ENCODE data around the gene TIGD1.
"Not testable (repeated sequence)": the region's sequence is repeated elsewhere in the genome, so short reads cannot be mapped to it uniquely, and the experiment has no call there.

The TIGD1 gene

GRCh38 chr2:232538671-232539070 is 11.7 kb downstream of the TIGD1 start:
- DNase-seq, result no peak

- DNase-seq, result no peak
These were observed 12.9 kb downstream of the TIGD1 start for GRCh38 chr2:232537499-232537898.

- no peak for DNase-seq
These were observed 13.3 kb downstream of the TIGD1 start for GRCh38 chr2:232537079-232537478.

GRCh38 chr2:232535761-232536530 is 14.4 kb downstream of the TIGD1 start:
- DNase-seq, result no peak

- DNase-seq, result no peak
These were observed 15.3 kb downstream of the TIGD1 start for GRCh38 chr2:232534940-232535651.

- no peak for DNase-seq
These were observed 16.2 kb downstream of the TIGD1 start for GRCh38 chr2:232533944-232534710.

- not testable (repeated sequence) for DNase-seq
These were observed 17.5 kb downstream of the TIGD1 start for GRCh38 chr2:232532821-232533220.

GRCh38 chr2:232532419-232532818 is 17.9 kb downstream of the TIGD1 start:
- no peak for DNase-seq

- no peak for DNase-seq
These were observed 19.6 kb downstream of the TIGD1 start for GRCh38 chr2:232530626-232531260.

GRCh38 chr2:232529806-232530547 is 20.4 kb downstream of the TIGD1 start:
- no peak for DNase-seq

GRCh38 chr2:232528746-232529460 is 21.5 kb downstream of the TIGD1 start:
- no peak for DNase-seq

GRCh38 chr2:232527905-232528470 is 22.4 kb downstream of the TIGD1 start:
- no peak for DNase-seq

GRCh38 chr2:232526372-232526941 is 23.9 kb downstream of the TIGD1 start:
- DNase-seq, result no peak

- no peak for DNase-seq
These were observed 24.5 kb downstream of the TIGD1 start, which contains the start of gene CHRND for GRCh38 chr2:232525791-232526371. TSS of gene CHRND (plus strand) at chr2:232526160. CDS start at chr2:232526216, 56 bp downstream.

GRCh38 chr2:232525199-232525598 is 25.2 kb downstream of the TIGD1 start:
- DNase-seq, result no peak

GRCh38 chr2:232524771-232525170 is 25.6 kb downstream of the TIGD1 start:
- DNase-seq, result no peak

GRCh38 chr2:232523682-232524597 is 26.4 kb downstream of the TIGD1 start:
- DNase-seq, result no peak

GRCh38 chr2:232523402-232523681 is 27.0 kb downstream of the TIGD1 start:
- no peak for DNase-seq

GRCh38 chr2:232522623-232523401 is 27.5 kb downstream of the TIGD1 start:
- DNase-seq, result no peak

Measured in SIG-M5 (cell line).